Umbilical cord (tissue), 1 donor: ENCODE data around the gene PITPNM1. TPM values are rescaled to one million over a fixed set of nuclear protein-coding genes. Genes with fewer than 3 reads are reported as not detected.

Experiments
- total RNA-seq: library from RNA; depleted of rRNA; stranded (reverse); fragments of >200 nt; gene quantifications from one replicate; pipeline ENCODE4 v1.2.3, GENCODE V29; 2014; ENCODE audit warnings: low replicate concordance; ENCODE audit not compliant: insufficient read depth

Gene PITPNM1
- total RNA-seq, 1 donor from 2014 or later, result 28.6 TPM

Other genes with a start within 250 kb of the PITPNM1 start
- gene GRK2, start 238.9 kb downstream of the PITPNM1 start, total RNA-seq, result 46.2 TPM
- gene ANKRD13D, start 216.1 kb downstream of the PITPNM1 start, total RNA-seq, result 31.1 TPM
- gene SSH3, start 201.8 kb downstream of the PITPNM1 start, total RNA-seq, result 7.5 TPM
- gene POLD4, start 151.8 kb downstream of the PITPNM1 start, total RNA-seq, result 52.7 TPM
- 11.1 TPM for gene CLCF1, start 131.8 kb downstream of the PITPNM1 start, total RNA-seq
- 9.4 TPM for gene RAD9A, start 113.4 kb downstream of the PITPNM1 start, total RNA-seq
- 50.1 TPM for gene PPP1CA, start 103.5 kb downstream of the PITPNM1 start, total RNA-seq
- 0.72 TPM for gene TBC1D10C, start 101.3 kb downstream of the PITPNM1 start, total RNA-seq
- gene CARNS1, start 89.7 kb downstream of the PITPNM1 start, total RNA-seq, result 1.2 TPM
- 33.0 TPM for gene RPS6KB2, start 76.9 kb downstream of the PITPNM1 start, total RNA-seq
- gene PTPRCAP, start 67.7 kb downstream of the PITPNM1 start, total RNA-seq, result 9.9 TPM
- 35.2 TPM for gene CORO1B, start 61.9 kb downstream of the PITPNM1 start, total RNA-seq
- not detected for gene GPR152, start 52.6 kb downstream of the PITPNM1 start, total RNA-seq
- 0.96 TPM for gene CABP4, start 50.0 kb downstream of the PITPNM1 start, total RNA-seq
- 10.6 TPM for gene TMEM134, start 36.1 kb downstream of the PITPNM1 start, total RNA-seq
- gene AIP, start 22.3 kb downstream of the PITPNM1 start, total RNA-seq, result 78.0 TPM
- gene CDK2AP2, start 2.8 kb upstream of the PITPNM1 start, total RNA-seq, result 17.3 TPM
- not detected for gene CABP2, start 18.1 kb upstream of the PITPNM1 start, total RNA-seq
- 587 TPM for gene GSTP1, start 78.4 kb upstream of the PITPNM1 start, total RNA-seq
- 111 TPM for gene NDUFV1, start 101.6 kb upstream of the PITPNM1 start, total RNA-seq
- 2.2 TPM for gene NUDT8, start 124.6 kb upstream of the PITPNM1 start, total RNA-seq
- not detected for gene TBX10, start 134.4 kb upstream of the PITPNM1 start, total RNA-seq
- not detected for gene ACY3, start 145.4 kb upstream of the PITPNM1 start, total RNA-seq
- 0.48 TPM for gene ALDH3B2, start 169.3 kb upstream of the PITPNM1 start, total RNA-seq